SU-DHL-6 (cell line): ENCODE results near the gene SRSF11.
A peak's percentile ranks its signal among the peaks of the same experiment; 100 is the strongest.

Source experiments
- H2AFZ ChIP-seq: fragments of 200-600 bp; sonication (generic); 2 replicates; pipeline ENCODE4 v1.6.1; 2014; ENCODE audit warnings: low read depth, mild to moderate bottlenecking, moderate library complexity, mixed read lengths, antibody characterized with exemption, low read length; ENCODE audit not compliant: severe bottlenecking
- H3F3A ChIP-seq: fragments of 200-600 bp; shearing (Covaris generic); 2 replicates; pipeline ENCODE4 v1.6.0; 2016; ENCODE audit warnings: antibody characterized with exemption, mild to moderate bottlenecking; ENCODE audit not compliant: insufficient read depth
- H3K27ac ChIP-seq: fragments of 200-600 bp; sonication (generic); 2 replicates; pipeline ENCODE4 v1.5.1; 2016; ENCODE audit warnings: low read depth, mild to moderate bottlenecking, low read length, moderate library complexity, mixed read lengths
- H3K27me3 ChIP-seq: fragments of 200-600 bp; sonication (generic), shearing (Covaris generic); 2 replicates; pipeline ENCODE4 v1.6.0; 2014; ENCODE audit warnings: mild to moderate bottlenecking, low read length
- H3K36me3 ChIP-seq: fragments of 200-600 bp; sonication (generic); 2 replicates; pipeline ENCODE4 v1.6.1; 2014; ENCODE audit warnings: mild to moderate bottlenecking, low read length, mixed read lengths
- H3K4me2 ChIP-seq: fragments of 300-600, 200-600 bp; shearing (Covaris generic), sonication (generic); 2 replicates; pipeline ENCODE4 v1.6.0; 2014; ENCODE audit warnings: low read length, low read depth, mild to moderate bottlenecking; ENCODE audit not compliant: poor library complexity, severe bottlenecking
- H3K4me3 ChIP-seq: fragments of 200-600 bp; sonication (generic); 2 replicates; pipeline ENCODE4 v1.5.1; 2014; ENCODE audit warnings: antibody characterized with exemption, low read length, mild to moderate bottlenecking, mixed read lengths; ENCODE audit not compliant: insufficient read depth, poor library complexity, severe bottlenecking
- H3K79me2 ChIP-seq: fragments of 200-600 bp; sonication (generic); 2 replicates; pipeline ENCODE4 v1.6.1; 2014; ENCODE audit warnings: mild to moderate bottlenecking, low read length, moderate library complexity; ENCODE audit not compliant: insufficient read depth
- H3K9ac ChIP-seq: fragments of 200-600 bp; sonication (generic); 2 replicates; pipeline ENCODE4 v1.7.0; 2014; ENCODE audit warnings: mild to moderate bottlenecking, low read length
- H3K9me2 ChIP-seq: fragments of 200-600 bp; sonication (generic); replicated peaks from 2 replicates; pipeline ENCODE4 v1.6.1; 2014; ENCODE audit warnings: low read length; ENCODE audit not compliant: insufficient read depth
- H3K9me3 ChIP-seq: fragments of 200-600 bp; sonication (generic); 2 replicates; pipeline ENCODE4 v1.6.1; 2014; ENCODE audit warnings: low read length, mixed read lengths; ENCODE audit not compliant: insufficient read depth
- H4K20me1 ChIP-seq: fragments of 200-600 bp; sonication (generic); 2 replicates; pipeline ENCODE4 v1.6.1; 2014; ENCODE audit warnings: low read depth, mild to moderate bottlenecking, antibody characterized with exemption, low read length, moderate library complexity, mixed read lengths
- CTCF ChIP-seq: fragments of 200-600 bp; sonication (generic); IDR thresholded peaks from one replicate; pipeline ENCODE4 v1.5.1; 2017; ENCODE audit warnings: antibody characterized with exemption, mild to moderate bottlenecking, low read length, moderate library complexity; ENCODE audit not compliant: insufficient read depth, poor library complexity, severe bottlenecking
- EZH2phosphoT487 ChIP-seq: fragments of 200-600 bp; sonication (generic), shearing (Covaris generic); conservative IDR thresholded peaks from 2 replicates; pipeline ENCODE4 v1.6.1; 2018; ENCODE audit warnings: mild to moderate bottlenecking, antibody characterized with exemption, low read length, moderate library complexity, mixed read lengths

SRSF11 gene

DNA sequence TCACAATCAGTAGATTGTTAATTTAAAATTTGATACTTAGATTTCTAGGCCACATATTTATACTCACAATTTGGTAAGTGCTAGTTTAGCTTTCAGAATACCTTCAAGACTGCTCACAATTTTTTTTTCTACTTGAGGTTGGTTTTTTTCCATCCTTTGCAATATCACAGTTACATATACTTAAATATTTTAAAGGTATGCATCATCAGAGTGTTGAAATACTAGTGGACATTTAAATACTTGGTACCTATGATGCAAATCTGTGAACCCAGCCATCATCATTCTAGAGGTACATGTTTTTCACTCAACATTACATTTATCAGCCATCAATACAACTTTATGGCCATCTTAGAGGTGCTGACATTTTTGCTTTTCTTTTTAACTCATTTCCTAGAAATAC lies 9.6 kb upstream of the SRSF11 start:
- no peak overlapping the region for H3K9ac ChIP-seq
- no peak overlapping the region for H3K4me3 ChIP-seq
- peaks cover 11% of the 10 kb centered on the region for H3K36me3 ChIP-seq

DNA sequence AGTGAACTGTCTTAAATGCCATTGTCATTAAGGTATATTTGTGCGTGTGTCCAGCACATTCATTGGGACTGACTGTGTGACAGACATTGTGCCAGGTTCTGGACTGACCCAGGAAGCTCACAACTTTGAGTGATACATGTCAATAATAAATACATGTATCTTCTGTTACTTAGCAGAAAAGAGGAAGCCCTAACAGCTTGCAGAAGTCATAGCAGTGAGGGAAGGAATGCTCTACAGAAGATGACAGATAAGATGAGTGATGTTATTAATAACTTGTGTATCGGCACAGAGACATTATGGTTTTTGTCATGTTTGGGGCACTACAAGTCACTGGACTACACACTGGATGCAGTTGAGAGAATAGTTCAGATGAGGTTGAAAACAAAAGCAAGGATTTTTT lies 1.2 kb upstream of the SRSF11 start:
- Histone ChIP-seq H3K9me2 (no peaks in the 10 kb centered on the region), H3K36me3 (peaks cover 22% of the 10 kb centered on the region), H3K79me2 (peaks cover 96% of the 10 kb centered on the region), H3K9ac (peak overlapping the region; percentile 6; the same call in 1 of the 2 replicates), H2AFZ (no peak overlapping the region), H4K20me1 (peaks cover 20% of the 10 kb centered on the region), H3K4me2 (peak overlapping the region; percentile 100), H3K4me3 (no peak overlapping the region), H3K27me3 (no peaks in the 10 kb centered on the region), H3F3A (peaks cover 26% of the 10 kb centered on the region), H3K9me3 (no peaks in the 10 kb centered on the region), H3K27ac (peak overlapping the region; percentile 89)
- TF ChIP-seq CTCF: no peak
- no peak for TF ChIP-seq EZH2phosphoT487

More for the DNA sequence above, 9.6 kb upstream of the SRSF11 start:
- no peak overlapping the region for H3K27ac ChIP-seq
- 0 out of 2 replicates have a peak, but pooled peaks cover 7% of the 10 kb centered on the region for H4K20me1 ChIP-seq
- no peaks in the 10 kb centered on the region for H3K9me2 ChIP-seq
- H3K4me2 ChIP-seq: no peak overlapping the region
- H2AFZ ChIP-seq: no peak overlapping the region
- TF ChIP-seq EZH2phosphoT487: no peak
- TF ChIP-seq CTCF: no peak
- peaks cover 99% of the 10 kb centered on the region for H3K79me2 ChIP-seq
- H3F3A ChIP-seq: 0 out of 2 replicates have a peak, but pooled peaks cover 5% of the 10 kb centered on the region
- H3K27me3 ChIP-seq: no peaks in the 10 kb centered on the region
- no peaks in the 10 kb centered on the region for H3K9me3 ChIP-seq

- H3K79me2 ChIP-seq: peaks cover 96% of the 10 kb centered on the region
- H3F3A ChIP-seq: peaks cover 26% of the 10 kb centered on the region
- peak overlapping the region; percentile 100 for H3K4me2 ChIP-seq
- no peaks in the 10 kb centered on the region for H3K9me2 ChIP-seq
- peak overlapping the region; percentile 99 for H3K4me3 ChIP-seq
- peaks cover 25% of the 10 kb centered on the region for H3K36me3 ChIP-seq
- peak overlapping the region; percentile 89 for H3K27ac ChIP-seq
- no peaks in the 10 kb centered on the region for H3K9me3 ChIP-seq
- no peaks in the 10 kb centered on the region for H3K27me3 ChIP-seq
- peak overlapping the region; percentile 98 for H3K9ac ChIP-seq
- peaks cover 25% of the 10 kb centered on the region for H4K20me1 ChIP-seq
- TF ChIP-seq EZH2phosphoT487 (no peak), CTCF (no peak)
- H2AFZ ChIP-seq: peak overlapping the region; percentile 85
These were observed 503 bp upstream of the SRSF11 start for GRCh38 chr1:70220517-70221237.
